ENCODE measurements around the gene PXN. TPM values are rescaled to one million over a fixed set of nuclear protein-coding genes. Genes with fewer than 3 reads are reported as not detected.
A peak's percentile ranks its signal among the peaks of the same experiment; 100 is the strongest.

PXN gene
- total and polyA plus RNA-seq, 8 donors, result 20.9 to 59.0 (median 29.4) TPM

- H3K4me3 ChIP-seq, result no peak overlapping the region
- H3K4me1 ChIP-seq, result peaks cover 0 to 27% (median 14%) of the 10 kb centered on the region in 3 donors
- intact Hi-C loops (cut with DNase I), result loop anchor here in 1 of 3 donors (10.0 kb wide), 1 partner anchor 52 kb away; no protein-coding TSS in a partner anchor
- no peak for TF ChIP-seq CTCF (IDR thresholded peaks at IDR 0.05)
- H3K9me3 ChIP-seq, result no peaks in the 10 kb centered on the region
- no peaks in the 10 kb centered on the region for H3K27me3 ChIP-seq
- no peak overlapping the region for H3K27ac ChIP-seq
- DNase-seq (no peak), FAIRE-seq (no peak), ATAC-seq (no peak)
- 33 to 34% methylated on average over 8 of the region's 8 CpGs for WGBS, 2 donors
- no peaks in the 10 kb centered on the region for H3K36me3 ChIP-seq
These were observed 795 bp upstream of the PXN start for GRCh38 chr12:120266180-120266870.

DNA sequence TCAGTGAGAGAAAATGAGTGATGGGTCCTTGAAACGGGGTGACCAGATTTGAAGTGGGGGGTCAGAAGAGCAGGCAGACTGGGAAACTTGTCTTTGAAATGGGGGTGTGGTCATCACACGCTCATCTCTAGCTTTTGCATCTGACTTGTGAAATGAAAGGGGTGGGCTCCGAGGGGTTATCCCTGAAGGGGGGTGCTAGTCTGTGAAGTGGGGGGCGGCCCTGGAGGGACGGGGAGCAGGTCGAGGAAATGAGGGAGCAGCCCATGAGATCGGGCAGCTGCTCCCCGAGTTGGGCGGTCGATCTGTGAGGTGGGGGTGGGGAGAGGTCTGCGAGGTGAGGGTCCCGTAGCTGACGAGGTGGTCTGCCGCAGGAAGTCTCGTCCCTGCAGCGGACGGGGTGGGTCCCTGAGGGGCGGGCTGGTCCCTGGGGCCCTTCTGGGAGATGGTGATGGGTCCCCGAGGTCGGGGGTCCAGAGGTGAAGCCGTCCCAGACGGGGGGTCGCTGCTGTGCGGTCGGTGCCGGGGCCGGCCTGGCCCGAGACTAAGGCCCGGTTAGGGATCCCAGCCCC, 542 bp downstream of the PXN start:
- ATAC-seq, result no peak

GRCh38 chr12:120264086-120264903, 1.2 kb downstream of the PXN start:
- H3K9me3 ChIP-seq, result no peaks in the 10 kb centered on the region
- intact Hi-C loops (cut with DNase I), result loop anchor here (5.0 to 10.0 kb wide), 2 partner anchors 37 to 49 kb away; no protein-coding TSS in a partner anchor
- peak overlapping the region in 2 of 4 donors; percentile 78 to 91 for H3K4me3 ChIP-seq
- H3K36me3 ChIP-seq, result no peaks in the 10 kb centered on the region
- no peak for FAIRE-seq
- no peak for TF ChIP-seq CTCF (IDR thresholded peaks at IDR 0.05)
- no peak for DNase-seq
- H3K27ac ChIP-seq, result peak overlapping the region; percentile 39 to 77 (median 58)
- WGBS, 2 donors, result 18 to 23% methylated on average over 15 of the region's 15 CpGs
- peak; percentile 11 to 36 (median 22) for ATAC-seq
- no peaks in the 10 kb centered on the region for H3K27me3 ChIP-seq
- peaks cover 0 to 27% (median 14%) of the 10 kb centered on the region in 3 donors for H3K4me1 ChIP-seq

More for the DNA sequence above, 542 bp downstream of the PXN start:
- Histone ChIP-seq H3K36me3 (no peaks in the 10 kb centered on the region), H3K27ac (peak overlapping the region; percentile 42 to 77 (median 64)), H3K27me3 (no peaks in the 10 kb centered on the region), H3K9me3 (no peaks in the 10 kb centered on the region), H3K4me1 (peaks cover 0 to 27% (median 14%) of the 10 kb centered on the region in 3 donors), H3K4me3 (peak overlapping the region; percentile 78 to 91 (median 90))
- DNase-seq (peak in 2 of 6 donors; percentile 44 to 85), FAIRE-seq (no peak)
- intact Hi-C loops (cut with DNase I), result loop anchor here (5.0 to 10.0 kb wide), 2 partner anchors 38 to 50 kb away; no protein-coding TSS in a partner anchor
- WGBS, 2 donors, result 2% methylated on average over 25 to 29 of the region's 29 CpGs
- TF ChIP-seq CTCF (IDR thresholded peaks at IDR 0.05), result no peak

GRCh38 chr12:120263748-120264085, 1.8 kb downstream of the PXN start:
- no peak for TF ChIP-seq CTCF (IDR thresholded peaks at IDR 0.05)
- DNase-seq (no peak), ATAC-seq (peak in 3 of 4 donors; percentile 3 to 10 (median 6)), FAIRE-seq (no peak)
- Histone ChIP-seq H3K9me3 (no peaks in the 10 kb centered on the region), H3K4me1 (peaks cover 0 to 27% (median 14%) of the 10 kb centered on the region in 3 donors), H3K4me3 (peak overlapping the region in 2 of 4 donors; percentile 78 to 91), H3K27ac (peak overlapping the region; percentile 39 to 77 (median 58)), H3K27me3 (no peaks in the 10 kb centered on the region), H3K36me3 (no peaks in the 10 kb centered on the region)
- intact Hi-C loops (cut with DNase I), result loop anchor here (5.0 to 10.0 kb wide), 2 partner anchors 36 to 49 kb away; no protein-coding TSS in a partner anchor
- 1 to 8% methylated on average over 5 of the region's 5 CpGs for WGBS, 2 donors
